Breast epithelium (tissue), 4 donors: Measurements from ENCODE around the gene METTL1. TPM values are rescaled to one million over a fixed set of nuclear protein-coding genes. Genes with fewer than 3 reads are reported as not detected.

Source experiments
- DNase-seq, 2 donors: peaks; one replicate each; pipeline ENCODE4 v3.0.0-alpha.2; 2019; ENCODE audit warnings: low spot score in 2 of 2
- H3K27ac ChIP-seq, 2 donors: fragments of 200-600 bp; sonication (generic) in 1 of 2; one replicate each; pipeline ENCODE4 v1.5.1; 2016 to 2019; ENCODE audit warnings: mild to moderate bottlenecking in 1 of 2
- H3K27me3 ChIP-seq, 2 donors: fragments of 200-600 bp; sonication (generic) in 1 of 2; one replicate each; pipeline versions ENCODE4 v1.5.1 to v1.6.0; 2017 to 2019; ENCODE audit warnings: control low read depth in 1 of 2, mild to moderate bottlenecking in 1 of 2
- H3K36me3 ChIP-seq: fragments of 200-600 bp; one replicate; pipeline ENCODE4 v1.5.1; 2019
- H3K4me1 ChIP-seq, 2 donors: fragments of 200-600 bp; sonication (generic); one replicate each; pipeline ENCODE4 v1.5.1; 2016 to 2019; ENCODE audit warnings: control low read depth in 1 of 2
- H3K4me3 ChIP-seq, 3 donors: fragments of 200-600 bp; sonication (generic); 1 replicate in 2 of 3; 2 replicates in 1 of 3; pipeline ENCODE4 v1.5.1; 2016 to 2019; ENCODE audit warnings: mild to moderate bottlenecking in 3 of 3, moderate library complexity in 2 of 3
- H3K9me3 ChIP-seq, 2 donors: fragments of 200-600 bp; sonication (generic) in 1 of 2; one replicate each; pipeline ENCODE4 v1.5.1; 2016 to 2019; ENCODE audit warnings: control low read depth in 1 of 2
- POLR2A ChIP-seq: fragments of 450-650 bp; IDR thresholded peaks from one replicate; pipeline ENCODE4 v1.6.1; 2016; ENCODE audit warnings: antibody characterized with exemption, mild to moderate bottlenecking, moderate library complexity
- POLR2AphosphoS5 ChIP-seq, 3 donors: sonication (generic); formaldehyde crosslinking; IDR thresholded peaks; one replicate each; pipeline ENCODE4 v1.6.1; 2017; ENCODE audit warnings: antibody characterized with exemption in 3 of 3
- intact Hi-C: fragments of 100-400 bp; cut with DNase I; formaldehyde crosslinking; loops from one replicate; pipeline ENCODE4 v1.15.1; 2023; ENCODE audit warnings: low total_unique reads
- total RNA-seq, 3 donors: library from RNA; depleted of rRNA; stranded (reverse); fragments of >200 nt; gene quantifications; one replicate each; pipeline ENCODE4 v1.1.0, GENCODE V29; 2016
- TF ChIP-seq, protein P1 (sequence below), 3 donors: fragments of 450-650 bp; IDR thresholded peaks; one replicate each; pipeline ENCODE4 v1.5.1; 2016 to 2017; ENCODE audit warnings: antibody characterized with exemption in 3 of 3, mild to moderate bottlenecking in 3 of 3, moderate library complexity in 3 of 3

The METTL1 gene
- total RNA-seq, 3 donors from 2014 or later, result 4.8 to 12.6 (median 8.2) TPM

DNA sequence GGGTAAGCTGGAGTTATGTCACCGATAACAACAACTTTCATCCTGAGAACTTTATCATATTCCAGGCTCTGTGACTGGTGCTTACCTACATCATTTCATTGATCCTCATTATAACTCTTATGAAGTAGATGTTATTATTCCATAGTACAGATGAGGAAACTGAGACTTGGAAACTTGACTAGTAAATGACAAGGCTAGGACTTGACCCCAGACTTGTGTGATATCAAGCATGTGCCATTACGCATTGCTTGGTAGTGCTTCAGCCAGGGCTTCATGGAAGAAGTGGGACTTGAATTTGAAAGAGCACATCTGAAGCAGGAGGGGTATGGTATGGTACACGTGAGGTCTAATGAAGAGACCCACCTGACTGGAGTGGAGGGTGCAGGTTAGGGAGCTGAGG, 34.8 kb upstream of the METTL1 start:
- DNase-seq, result no peak
- intact Hi-C loops, result no loop called here
- TF ChIP-seq POLR2AphosphoS5 (IDR thresholded peaks at IDR 0.05) (no peak), POLR2A (no peak)
- TF ChIP-seq, protein P1, sequence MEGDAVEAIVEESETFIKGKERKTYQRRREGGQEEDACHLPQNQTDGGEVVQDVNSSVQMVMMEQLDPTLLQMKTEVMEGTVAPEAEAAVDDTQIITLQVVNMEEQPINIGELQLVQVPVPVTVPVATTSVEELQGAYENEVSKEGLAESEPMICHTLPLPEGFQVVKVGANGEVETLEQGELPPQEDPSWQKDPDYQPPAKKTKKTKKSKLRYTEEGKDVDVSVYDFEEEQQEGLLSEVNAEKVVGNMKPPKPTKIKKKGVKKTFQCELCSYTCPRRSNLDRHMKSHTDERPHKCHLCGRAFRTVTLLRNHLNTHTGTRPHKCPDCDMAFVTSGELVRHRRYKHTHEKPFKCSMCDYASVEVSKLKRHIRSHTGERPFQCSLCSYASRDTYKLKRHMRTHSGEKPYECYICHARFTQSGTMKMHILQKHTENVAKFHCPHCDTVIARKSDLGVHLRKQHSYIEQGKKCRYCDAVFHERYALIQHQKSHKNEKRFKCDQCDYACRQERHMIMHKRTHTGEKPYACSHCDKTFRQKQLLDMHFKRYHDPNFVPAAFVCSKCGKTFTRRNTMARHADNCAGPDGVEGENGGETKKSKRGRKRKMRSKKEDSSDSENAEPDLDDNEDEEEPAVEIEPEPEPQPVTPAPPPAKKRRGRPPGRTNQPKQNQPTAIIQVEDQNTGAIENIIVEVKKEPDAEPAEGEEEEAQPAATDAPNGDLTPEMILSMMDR (IDR thresholded peaks at IDR 0.05), result no peak
- H3K4me3 ChIP-seq, result no peak overlapping the region
- no peaks in the 10 kb centered on the region for H3K9me3 ChIP-seq
- H3K4me1 ChIP-seq, result no peaks in the 10 kb centered on the region
- no peaks in the 10 kb centered on the region for H3K36me3 ChIP-seq
- no peaks in the 10 kb centered on the region for H3K27me3 ChIP-seq
- H3K27ac ChIP-seq, result no peak overlapping the region

GRCh38 chr12:57803319-57803893, 31.5 kb upstream of the METTL1 start:
- Histone ChIP-seq H3K27ac (no peak overlapping the region), H3K36me3 (no peaks in the 10 kb centered on the region), H3K27me3 (no peaks in the 10 kb centered on the region), H3K9me3 (no peaks in the 10 kb centered on the region), H3K4me3 (no peak overlapping the region), H3K4me1 (no peaks in the 10 kb centered on the region)
- no peak for DNase-seq
- TF ChIP-seq POLR2A (no peak), POLR2AphosphoS5 (IDR thresholded peaks at IDR 0.05) (peak in 1 of 3 donors; percentile 28)
- TF ChIP-seq, protein P1 (IDR thresholded peaks at IDR 0.05), result peak; percentile 30 to 70 (median 61)
- intact Hi-C loops, result no loop called here

- TF ChIP-seq POLR2AphosphoS5 (IDR thresholded peaks at IDR 0.05) (no peak), POLR2A (no peak)
- TF ChIP-seq, protein P1 (IDR thresholded peaks at IDR 0.05), result no peak
- no peaks in the 10 kb centered on the region for H3K9me3 ChIP-seq
- H3K36me3 ChIP-seq, result no peaks in the 10 kb centered on the region
- DNase-seq, result no peak
- intact Hi-C loops, result no loop called here
- no peaks in the 10 kb centered on the region for H3K4me1 ChIP-seq
- no peak overlapping the region for H3K27ac ChIP-seq
- H3K4me3 ChIP-seq, result no peak overlapping the region
- no peaks in the 10 kb centered on the region for H3K27me3 ChIP-seq
Observed at GRCh38 chr12:57802607-57803006, 30.7 kb upstream of the METTL1 start.

- intact Hi-C loops, result no loop called here
- no peaks in the 10 kb centered on the region for H3K9me3 ChIP-seq
- no peak overlapping the region for H3K27ac ChIP-seq
- DNase-seq, result no peak
- H3K4me1 ChIP-seq, result no peaks in the 10 kb centered on the region
- H3K4me3 ChIP-seq, result no peak overlapping the region
- TF ChIP-seq POLR2AphosphoS5 (IDR thresholded peaks at IDR 0.05) (no peak), POLR2A (no peak)
- TF ChIP-seq, protein P1 (IDR thresholded peaks at IDR 0.05), result no peak
- no peaks in the 10 kb centered on the region for H3K36me3 ChIP-seq
- H3K27me3 ChIP-seq, result no peaks in the 10 kb centered on the region
Observed at GRCh38 chr12:57800965-57801364, 29.1 kb upstream of the METTL1 start.

DNA sequence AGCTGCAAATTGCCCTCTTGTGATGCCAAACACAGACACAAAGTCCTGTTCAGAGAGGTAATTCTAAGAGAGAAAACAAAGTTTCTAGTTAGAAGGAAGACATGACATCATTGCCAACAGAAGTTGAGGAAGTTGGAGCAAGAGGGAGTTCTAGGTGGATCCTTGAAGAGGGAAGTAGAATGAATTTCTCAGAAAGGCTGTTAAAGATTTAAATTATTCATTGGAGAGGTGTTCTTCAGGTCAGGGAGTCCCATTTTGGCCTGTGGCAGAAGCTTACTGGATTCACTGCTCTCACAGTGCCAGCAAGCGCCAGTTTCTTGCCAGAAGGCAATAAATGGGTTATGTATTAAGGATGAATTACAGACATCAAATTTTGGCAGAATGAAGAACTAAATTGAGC, 26.0 kb upstream of the METTL1 start:
- Histone ChIP-seq H3K4me3 (no peak overlapping the region), H3K27ac (peak overlapping the region; percentile 22 to 59), H3K9me3 (no peaks in the 10 kb centered on the region), H3K4me1 (no peaks in the 10 kb centered on the region), H3K36me3 (no peaks in the 10 kb centered on the region), H3K27me3 (no peaks in the 10 kb centered on the region)
- TF ChIP-seq POLR2AphosphoS5 (IDR thresholded peaks at IDR 0.05) (no peak), POLR2A (no peak)
- TF ChIP-seq, protein P1 (IDR thresholded peaks at IDR 0.05), result no peak
- intact Hi-C loops, result no loop called here
- DNase-seq, result no peak
